ENCODE measurements around the gene PARP15. TPM values are rescaled to one million over a fixed set of nuclear protein-coding genes. Genes with fewer than 3 reads are reported as not detected.

The PARP15 gene
- total RNA-seq, 1 donor from 2014 or later: 0.55 TPM

- TF ChIP-seq, protein P1, sequence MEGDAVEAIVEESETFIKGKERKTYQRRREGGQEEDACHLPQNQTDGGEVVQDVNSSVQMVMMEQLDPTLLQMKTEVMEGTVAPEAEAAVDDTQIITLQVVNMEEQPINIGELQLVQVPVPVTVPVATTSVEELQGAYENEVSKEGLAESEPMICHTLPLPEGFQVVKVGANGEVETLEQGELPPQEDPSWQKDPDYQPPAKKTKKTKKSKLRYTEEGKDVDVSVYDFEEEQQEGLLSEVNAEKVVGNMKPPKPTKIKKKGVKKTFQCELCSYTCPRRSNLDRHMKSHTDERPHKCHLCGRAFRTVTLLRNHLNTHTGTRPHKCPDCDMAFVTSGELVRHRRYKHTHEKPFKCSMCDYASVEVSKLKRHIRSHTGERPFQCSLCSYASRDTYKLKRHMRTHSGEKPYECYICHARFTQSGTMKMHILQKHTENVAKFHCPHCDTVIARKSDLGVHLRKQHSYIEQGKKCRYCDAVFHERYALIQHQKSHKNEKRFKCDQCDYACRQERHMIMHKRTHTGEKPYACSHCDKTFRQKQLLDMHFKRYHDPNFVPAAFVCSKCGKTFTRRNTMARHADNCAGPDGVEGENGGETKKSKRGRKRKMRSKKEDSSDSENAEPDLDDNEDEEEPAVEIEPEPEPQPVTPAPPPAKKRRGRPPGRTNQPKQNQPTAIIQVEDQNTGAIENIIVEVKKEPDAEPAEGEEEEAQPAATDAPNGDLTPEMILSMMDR (IDR thresholded peaks at IDR 0.05; ENCODE audit: unreplicated experiment): no peak
- Mint-ChIP-seq H3K36me3 (ENCODE audit: insufficient read depth) (peaks cover 9% of the 10 kb centered on the region), H3K4me1 (ENCODE audit: low read depth) (no peaks in the 10 kb centered on the region), H3K4me3 (ENCODE audit: low read depth) (no peak overlapping the region), H3K27ac (no peak overlapping the region), H3K9me3 (ENCODE audit: low read depth) (no peaks in the 10 kb centered on the region), H3K27me3 (no peaks in the 10 kb centered on the region)
- no peak for DNase-seq (ENCODE audit: low spot score, unreplicated experiment)
Observed at GRCh38 chr3:122536632-122537001, 40.8 kb upstream of the PARP15 start.

DNA sequence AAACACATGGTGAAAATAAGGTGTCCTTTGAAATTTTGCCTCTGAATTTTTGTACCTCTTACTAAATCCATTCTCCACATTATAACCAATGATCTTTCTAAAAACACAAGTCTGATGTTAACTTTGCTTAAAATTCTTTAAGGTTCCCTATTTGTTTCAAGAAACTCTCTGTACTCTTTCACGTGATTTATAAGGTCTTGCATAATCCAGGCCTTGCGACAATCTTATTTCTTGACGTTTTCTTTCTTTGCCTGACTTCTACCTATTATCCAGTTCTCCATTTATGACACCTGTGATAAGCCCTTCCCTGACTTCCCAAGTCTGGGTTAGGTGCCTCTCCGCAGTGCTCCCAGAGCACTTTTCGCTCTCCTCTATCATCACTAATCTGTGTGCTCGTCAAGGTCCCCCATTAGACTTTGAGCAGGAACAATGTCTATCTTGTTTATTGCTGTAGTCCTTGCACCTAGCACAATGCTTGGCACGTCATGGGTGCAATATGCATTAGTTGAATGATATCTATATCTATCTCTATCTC, 38.4 kb upstream of the PARP15 start:
- no peaks in the 10 kb centered on the region for H3K9me3 Mint-ChIP-seq (ENCODE audit: low read depth)
- no peak overlapping the region for H3K27ac Mint-ChIP-seq
- peaks cover 6% of the 10 kb centered on the region for H3K36me3 Mint-ChIP-seq (ENCODE audit: insufficient read depth)
- no peak overlapping the region for H3K4me3 Mint-ChIP-seq (ENCODE audit: low read depth)
- DNase-seq (ENCODE audit: low spot score, unreplicated experiment): no peak
- H3K27me3 Mint-ChIP-seq: no peaks in the 10 kb centered on the region
- TF ChIP-seq, protein P1 (IDR thresholded peaks at IDR 0.05; ENCODE audit: unreplicated experiment): no peak
- H3K4me1 Mint-ChIP-seq (ENCODE audit: low read depth): no peaks in the 10 kb centered on the region

- no peaks in the 10 kb centered on the region for H3K4me1 Mint-ChIP-seq (ENCODE audit: low read depth)
- peaks cover 5% of the 10 kb centered on the region for H3K36me3 Mint-ChIP-seq (ENCODE audit: insufficient read depth)
- H3K9me3 Mint-ChIP-seq (ENCODE audit: low read depth): no peaks in the 10 kb centered on the region
- H3K27me3 Mint-ChIP-seq: no peaks in the 10 kb centered on the region
- no peak overlapping the region for H3K27ac Mint-ChIP-seq
- no peak for DNase-seq (ENCODE audit: low spot score, unreplicated experiment)
- no peak overlapping the region for H3K4me3 Mint-ChIP-seq (ENCODE audit: low read depth)
- TF ChIP-seq, protein P1 (IDR thresholded peaks at IDR 0.05; ENCODE audit: unreplicated experiment): no peak
Observed at GRCh38 chr3:122546151-122546550, 31.3 kb upstream of the PARP15 start.

DNA sequence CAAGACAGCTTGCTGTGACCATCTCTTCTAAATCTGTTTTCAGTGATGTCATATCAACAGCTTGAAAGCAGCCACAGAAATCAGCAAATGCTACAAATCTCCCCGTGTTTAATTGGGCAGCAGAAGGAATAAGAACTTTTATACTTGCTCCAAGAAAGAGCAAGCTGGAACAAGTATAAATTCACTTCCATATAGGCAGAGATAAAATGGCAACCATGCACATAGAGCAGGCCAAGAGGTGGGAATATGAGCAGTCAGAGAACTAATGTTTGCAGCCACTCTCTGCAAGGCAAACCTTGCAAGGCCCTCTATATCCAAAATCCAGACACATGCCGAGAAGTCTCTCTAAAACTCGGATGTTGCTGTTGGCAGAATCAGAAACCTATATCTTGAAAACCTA, 29.4 kb upstream of the PARP15 start:
- Mint-ChIP-seq H3K27me3 (no peaks in the 10 kb centered on the region), H3K4me3 (ENCODE audit: low read depth) (no peak overlapping the region), H3K36me3 (ENCODE audit: insufficient read depth) (peaks cover 6% of the 10 kb centered on the region), H3K4me1 (ENCODE audit: low read depth) (no peaks in the 10 kb centered on the region), H3K27ac (no peak overlapping the region), H3K9me3 (ENCODE audit: low read depth) (no peaks in the 10 kb centered on the region)
- DNase-seq (ENCODE audit: low spot score, unreplicated experiment): no peak
- TF ChIP-seq, protein P1 (IDR thresholded peaks at IDR 0.05; ENCODE audit: unreplicated experiment): no peak

DNA sequence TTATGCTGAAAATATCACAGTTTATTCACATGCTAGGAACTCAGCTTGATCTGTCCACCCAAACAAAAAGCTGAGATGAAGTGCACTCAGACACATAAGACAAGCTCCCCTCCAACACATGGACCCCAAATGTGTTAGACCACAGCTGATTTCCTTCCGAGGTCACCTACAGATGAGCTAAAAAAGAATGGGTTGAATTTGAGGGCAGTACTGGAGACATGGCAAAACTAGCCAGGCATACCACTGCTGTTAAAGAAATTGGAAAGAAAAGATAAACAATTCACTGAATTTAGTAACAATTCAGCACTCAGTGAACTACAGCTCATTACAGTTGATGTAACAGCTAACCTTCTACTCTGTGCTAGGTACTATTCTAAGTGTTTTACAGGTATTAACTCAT, 28.8 kb upstream of the PARP15 start:
- H3K4me1 Mint-ChIP-seq (ENCODE audit: low read depth): no peaks in the 10 kb centered on the region
- no peak for DNase-seq (ENCODE audit: low spot score, unreplicated experiment)
- H3K9me3 Mint-ChIP-seq (ENCODE audit: low read depth): no peaks in the 10 kb centered on the region
- H3K4me3 Mint-ChIP-seq (ENCODE audit: low read depth): no peak overlapping the region
- H3K36me3 Mint-ChIP-seq (ENCODE audit: insufficient read depth): peaks cover 7% of the 10 kb centered on the region
- no peak overlapping the region for H3K27ac Mint-ChIP-seq
- H3K27me3 Mint-ChIP-seq: no peaks in the 10 kb centered on the region
- TF ChIP-seq, protein P1 (IDR thresholded peaks at IDR 0.05; ENCODE audit: unreplicated experiment): no peak

All from progenitor cell of endocrine pancreas (in vitro differentiated cells).